Endothelial cell of umbilical vein (primary cell): Measurements from ENCODE around the gene CXADR. TPM values are rescaled to one million over a fixed set of nuclear protein-coding genes. Genes with fewer than 3 reads are reported as not detected.

Experiments used
- BruUV-seq: library from RNA; stranded (reverse); fragments of 400-500 nt; replicated peaks from 2 replicates; lab custom pipeline; 2021; lab: Mats Ljungman, UMichigan
- CTCF ChIA-PET: fragments of 300-600, 350-600 bp; sonication (Branson Sonifier 250); formaldehyde crosslinking; loops from one replicate; lab custom pipeline; 2021; ENCODE audit warnings: antibody characterized with exemption, inconsistent platforms; lab: Charles Lee
- POLR2A ChIA-PET: fragments of 300-600, 350-600 bp; sonication (Branson Sonifier 250); formaldehyde crosslinking; loops from one replicate; lab custom pipeline; 2021; ENCODE audit warnings: antibody characterized with exemption, inconsistent platforms; lab: Charles Lee
- DNase-seq: peaks from one replicate; pipeline ENCODE4 v3.0.0-alpha.2; 2011; ENCODE audit warnings: low read depth, low spot score
- FAIRE-seq: peaks from 2 replicates; lab custom pipeline; 2011; peaks lifted over from hg19 to GRCh38; lab: Jason Lieb, UNC
- H2AFZ ChIP-seq: 2 replicates; pipeline ENCODE4 v1.6.0; 2012; ENCODE audit warnings: low read depth, low read length, control low read depth, inconsistent platforms
- H3K27ac ChIP-seq: 2 replicates; pipeline ENCODE4 v1.5.1; 2011; ENCODE audit warnings: low read depth, mild to moderate bottlenecking, control low read depth, low read length, moderate library complexity; ENCODE audit not compliant: insufficient read depth
- H3K27me3 ChIP-seq, 2 experiments: 2 replicates each; pipeline versions ENCODE4 v1.6.0 to v1.6.1; 2011; ENCODE audit warnings: low read length in 2 of 2, mixed read lengths in 1 of 2; ENCODE audit not compliant: control insufficient read depth in 2 of 2, insufficient read depth in 2 of 2
- H3K36me3 ChIP-seq, 2 experiments: 2 replicates in 1 of 2; 3 replicates in 1 of 2; pipeline ENCODE4 v1.5.1; 2011; ENCODE audit warnings: low read length in 2 of 2, mild to moderate bottlenecking in 1 of 2, moderate library complexity in 1 of 2; ENCODE audit not compliant: control insufficient read depth in 2 of 2, insufficient read depth in 2 of 2; ENCODE audit errors: extremely low read depth in 1 of 2
- H3K4me1 ChIP-seq: 3 replicates; pipeline ENCODE4 v1.5.1; 2011; ENCODE audit warnings: mild to moderate bottlenecking, low read length; ENCODE audit not compliant: control insufficient read depth, insufficient read depth; ENCODE audit errors: extremely low read depth
- H3K4me2 ChIP-seq: 2 replicates; pipeline ENCODE4 v1.6.1; 2011; ENCODE audit warnings: low read length, control low read depth, mixed read lengths; ENCODE audit not compliant: insufficient read depth
- H3K4me3 ChIP-seq, 3 experiments: fragments of 200-600 bp in 1 of 3; sonication (generic), shearing (Covaris generic) in 1 of 3; replicated peaks in 1 of 3; 2 replicates each; pipeline ENCODE4 v1.5.1; 2011 to 2016; ENCODE audit warnings: control low read depth in 3 of 3, low read length in 3 of 3, mild to moderate bottlenecking in 2 of 3, inconsistent platforms in 1 of 3, low read depth in 1 of 3, moderate library complexity in 1 of 3; ENCODE audit not compliant: insufficient read depth in 1 of 3
- H3K79me2 ChIP-seq: 2 replicates; pipeline ENCODE4 v1.6.0; 2012; ENCODE audit warnings: low read length, inconsistent platforms; ENCODE audit not compliant: control insufficient read depth, insufficient read depth
- H3K9ac ChIP-seq: replicated peaks from 2 replicates; pipeline ENCODE3; 2011; ENCODE audit warnings: low read length, control low read depth; ENCODE audit not compliant: insufficient read depth; ENCODE audit errors: extremely low read depth
- H3K9me1 ChIP-seq: replicated peaks from 3 replicates; pipeline ENCODE4 v1.6.0; 2011; ENCODE audit warnings: mild to moderate bottlenecking, low read length; ENCODE audit not compliant: control insufficient read depth, insufficient read depth; ENCODE audit errors: extremely low read depth
- H3K9me3 ChIP-seq: replicated peaks from 2 replicates; pipeline ENCODE4 v1.5.1; 2012; ENCODE audit warnings: low read length, inconsistent platforms; ENCODE audit not compliant: control insufficient read depth, insufficient read depth
- H4K20me1 ChIP-seq: replicated peaks from 2 replicates; pipeline ENCODE3; 2011; ENCODE audit warnings: mild to moderate bottlenecking, low read length; ENCODE audit not compliant: control insufficient read depth, insufficient read depth; ENCODE audit errors: extremely low read depth
- EZH2 ChIP-seq: IDR thresholded peaks from 2 replicates; pipeline ENCODE4 v1.6.1; 2012; ENCODE audit warnings: borderline replicate concordance, low read depth, mild to moderate bottlenecking, moderate library complexity, low read length, inconsistent platforms; ENCODE audit not compliant: severe bottlenecking
- FOS ChIP-seq: IDR thresholded peaks from 2 replicates; pipeline ENCODE4 v1.6.1; 2011; ENCODE audit warnings: mild to moderate bottlenecking, low read length, moderate library complexity, borderline replicate concordance; ENCODE audit not compliant: insufficient read depth
- GATA2 ChIP-seq: IDR thresholded peaks from 2 replicates; pipeline ENCODE4 v1.7.0; 2011; ENCODE audit warnings: low read depth, mild to moderate bottlenecking, moderate library complexity, mixed read lengths, low read length; ENCODE audit not compliant: insufficient read length, insufficient read depth
- JUN ChIP-seq: IDR thresholded peaks from 2 replicates; pipeline ENCODE4 v1.6.1; 2011; ENCODE audit warnings: borderline replicate concordance, low read depth; ENCODE audit not compliant: insufficient read length, insufficient read depth
- MYC ChIP-seq: IDR thresholded peaks from one replicate; pipeline ENCODE4 v1.6.1; 2011; ENCODE audit warnings: mild to moderate bottlenecking, low read depth, low read length
- POLR2A ChIP-seq: IDR thresholded peaks from 2 replicates; pipeline ENCODE4 v1.6.1; 2012; ENCODE audit warnings: low read depth, mild to moderate bottlenecking, control low read depth, low read length
- POLR2AphosphoS5 ChIP-seq: IDR thresholded peaks from 2 replicates; pipeline ENCODE4 v1.6.1; 2012; ENCODE audit warnings: low read depth, mild to moderate bottlenecking, control low read depth, low read length, moderate library complexity; ENCODE audit not compliant: insufficient read depth
- dilution Hi-C: fragments of 300-500 bp; cut with MboI; formaldehyde crosslinking; loops from one replicate; pipeline ENCODE4 v1.15.0; 2019; ENCODE audit warnings: low sequenced_read_pairs; ENCODE audit not compliant: extremely low pct_ligation_motif_present
- intact Hi-C: fragments of 100-400 bp; cut with micrococcal nuclease; formaldehyde crosslinking; loops from one replicate; pipeline ENCODE4 v1.10.0; 2022
- polyA plus RNA-seq, 4 experiments: library from polyadenylated mRNA; depleted of rRNA in 3 of 4; stranded (reverse) in 3 of 4; unstranded in 1 of 4; fragments of >200 nt; gene quantifications; 2 replicates each; pipeline versions ENCODE4 v1.2.1 to v1.2.3, GENCODE V29; 2011 to 2012; ENCODE audit warnings: missing spikeins in 1 of 4
- total RNA-seq: library from RNA; stranded (reverse); gene quantifications from 2 replicates; pipeline ENCODE4 v1.2.3, GENCODE V29; 2021
- TF ChIP-seq, protein P1 (sequence below): IDR thresholded peaks from 2 replicates; pipeline ENCODE4 v1.6.1; 2011; ENCODE audit not compliant: insufficient read depth, insufficient read length
- TF ChIP-seq, protein P2 (sequence below), 2 donors: IDR thresholded peaks; 1 replicate in 1 of 2; 2 replicates in 1 of 2; pipeline ENCODE4 v1.5.1; 2011; ENCODE audit warnings: low read length in 2 of 2, mild to moderate bottlenecking in 2 of 2, moderate library complexity in 2 of 2, control low read depth in 1 of 2, inconsistent platforms in 1 of 2, low read depth in 1 of 2; ENCODE audit not compliant: insufficient read depth in 1 of 2; ENCODE audit errors: extremely low read depth in 1 of 2

CXADR gene
- total and polyA plus RNA-seq, 2 donors (not counting 3 experiments of a cell fraction or from before 2014, with no cell fraction given), result 3.2 to 12.2 TPM

DNA sequence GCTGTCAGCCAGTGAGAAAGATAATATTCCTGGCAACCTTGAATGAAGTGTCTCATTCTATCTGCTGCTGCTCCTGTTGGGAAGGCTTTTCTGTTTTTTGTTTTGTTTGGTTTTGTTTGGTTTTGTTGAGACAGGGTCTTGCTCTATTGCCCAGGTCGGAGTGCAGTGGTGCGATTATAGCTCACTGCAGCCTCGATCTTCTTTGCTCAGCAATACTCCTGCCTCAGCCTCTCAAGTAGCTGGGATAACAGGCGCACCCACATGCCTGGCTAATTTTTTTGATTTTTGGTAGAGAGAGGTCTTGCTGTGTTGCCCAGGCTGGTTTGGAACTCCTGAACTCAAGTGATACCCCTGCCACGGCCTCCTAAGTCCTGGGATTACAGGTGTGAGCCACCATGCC is 62.2 kb downstream of the CXADR start:
- H3K27me3 ChIP-seq, result peaks cover 0 to 5% of the 10 kb centered on the region in 2 experiments
- FAIRE-seq (no peak), DNase-seq (no peak)
- no peaks in the 10 kb centered on the region for H4K20me1 ChIP-seq
- H3K4me2 ChIP-seq, result no peak overlapping the region
- no peaks in the 10 kb centered on the region for H3K4me1 ChIP-seq
- ChIA-PET CTCF (interaction anchor here (1.4 kb wide), 1 partner anchor 11 kb away, joined by 4 read pairs; no protein-coding TSS in a partner anchor), POLR2A (no interaction called here)
- no peaks in the 10 kb centered on the region for H3K36me3 ChIP-seq
- H3K9me3 ChIP-seq, result no peaks in the 10 kb centered on the region
- dilution Hi-C loops, result no loop called here
- H3K9me1 ChIP-seq, result no peaks in the 10 kb centered on the region
- TF ChIP-seq FOS (no peak), POLR2AphosphoS5 (no peak), POLR2A (no peak), JUN (no peak), MYC (no peak), EZH2 (no peak), GATA2 (no peak)
- TF ChIP-seq, protein P1, sequence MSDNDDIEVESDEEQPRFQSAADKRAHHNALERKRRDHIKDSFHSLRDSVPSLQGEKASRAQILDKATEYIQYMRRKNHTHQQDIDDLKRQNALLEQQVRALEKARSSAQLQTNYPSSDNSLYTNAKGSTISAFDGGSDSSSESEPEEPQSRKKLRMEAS, result no peak
- TF ChIP-seq, protein P2, sequence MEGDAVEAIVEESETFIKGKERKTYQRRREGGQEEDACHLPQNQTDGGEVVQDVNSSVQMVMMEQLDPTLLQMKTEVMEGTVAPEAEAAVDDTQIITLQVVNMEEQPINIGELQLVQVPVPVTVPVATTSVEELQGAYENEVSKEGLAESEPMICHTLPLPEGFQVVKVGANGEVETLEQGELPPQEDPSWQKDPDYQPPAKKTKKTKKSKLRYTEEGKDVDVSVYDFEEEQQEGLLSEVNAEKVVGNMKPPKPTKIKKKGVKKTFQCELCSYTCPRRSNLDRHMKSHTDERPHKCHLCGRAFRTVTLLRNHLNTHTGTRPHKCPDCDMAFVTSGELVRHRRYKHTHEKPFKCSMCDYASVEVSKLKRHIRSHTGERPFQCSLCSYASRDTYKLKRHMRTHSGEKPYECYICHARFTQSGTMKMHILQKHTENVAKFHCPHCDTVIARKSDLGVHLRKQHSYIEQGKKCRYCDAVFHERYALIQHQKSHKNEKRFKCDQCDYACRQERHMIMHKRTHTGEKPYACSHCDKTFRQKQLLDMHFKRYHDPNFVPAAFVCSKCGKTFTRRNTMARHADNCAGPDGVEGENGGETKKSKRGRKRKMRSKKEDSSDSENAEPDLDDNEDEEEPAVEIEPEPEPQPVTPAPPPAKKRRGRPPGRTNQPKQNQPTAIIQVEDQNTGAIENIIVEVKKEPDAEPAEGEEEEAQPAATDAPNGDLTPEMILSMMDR (IDR thresholded peaks at IDR 0.05; ENCODE audit: extremely low read depth in 1 of 2, insufficient read depth in 1 of 2, low read depth in 1 of 2, low read length in 2 of 2), result no peak
- H2AFZ ChIP-seq, result no peak overlapping the region
- no peak overlapping the region for H3K27ac ChIP-seq
- no peak overlapping the region for H3K4me3 ChIP-seq
- no peaks in the 10 kb centered on the region for H3K79me2 ChIP-seq
- no TSS peak for BruUV-seq
- intact Hi-C loops, result no loop called here
- no peak overlapping the region for H3K9ac ChIP-seq
